C4-2B (cell line): ENCODE data around the gene HIVEP3.

ENCODE experiments used
- ZFX ChIP-seq: fragments of 450-650 bp; IDR thresholded peaks from 2 replicates; pipeline ENCODE4 v1.6.1; 2017
- TF ChIP-seq, protein P1 (sequence below): fragments of 450-650 bp; conservative IDR thresholded peaks from 2 replicates; pipeline ENCODE4 v1.5.1; 2017; ENCODE audit warnings: mild to moderate bottlenecking

DNA sequence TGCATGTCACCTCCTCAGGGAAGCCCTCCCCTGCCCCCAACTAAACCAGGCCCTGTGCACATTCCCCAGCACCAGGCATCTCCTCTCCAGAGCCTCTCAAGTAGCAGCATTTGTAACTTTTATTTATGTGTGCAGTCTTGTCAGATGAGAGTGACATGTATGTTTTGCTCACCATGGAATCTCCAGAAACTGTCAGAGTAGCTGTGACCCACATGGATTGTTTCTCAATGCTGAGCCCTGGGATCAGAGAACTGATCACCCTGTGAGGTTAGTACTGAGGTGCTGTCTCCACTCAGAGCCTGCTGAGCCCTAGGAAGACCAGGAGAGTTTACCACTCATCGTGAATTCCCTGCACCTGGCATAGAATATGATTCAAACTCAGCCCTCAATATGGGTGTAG lies 243.3 kb downstream of the HIVEP3 start:
- TF ChIP-seq, protein P1, sequence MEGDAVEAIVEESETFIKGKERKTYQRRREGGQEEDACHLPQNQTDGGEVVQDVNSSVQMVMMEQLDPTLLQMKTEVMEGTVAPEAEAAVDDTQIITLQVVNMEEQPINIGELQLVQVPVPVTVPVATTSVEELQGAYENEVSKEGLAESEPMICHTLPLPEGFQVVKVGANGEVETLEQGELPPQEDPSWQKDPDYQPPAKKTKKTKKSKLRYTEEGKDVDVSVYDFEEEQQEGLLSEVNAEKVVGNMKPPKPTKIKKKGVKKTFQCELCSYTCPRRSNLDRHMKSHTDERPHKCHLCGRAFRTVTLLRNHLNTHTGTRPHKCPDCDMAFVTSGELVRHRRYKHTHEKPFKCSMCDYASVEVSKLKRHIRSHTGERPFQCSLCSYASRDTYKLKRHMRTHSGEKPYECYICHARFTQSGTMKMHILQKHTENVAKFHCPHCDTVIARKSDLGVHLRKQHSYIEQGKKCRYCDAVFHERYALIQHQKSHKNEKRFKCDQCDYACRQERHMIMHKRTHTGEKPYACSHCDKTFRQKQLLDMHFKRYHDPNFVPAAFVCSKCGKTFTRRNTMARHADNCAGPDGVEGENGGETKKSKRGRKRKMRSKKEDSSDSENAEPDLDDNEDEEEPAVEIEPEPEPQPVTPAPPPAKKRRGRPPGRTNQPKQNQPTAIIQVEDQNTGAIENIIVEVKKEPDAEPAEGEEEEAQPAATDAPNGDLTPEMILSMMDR, result no peak
- TF ChIP-seq ZFX, result no peak
